CD4-positive, alpha-beta T cell (primary cell): ENCODE data around the gene IGSF6. TPM values are rescaled to one million over a fixed set of nuclear protein-coding genes. Genes with fewer than 3 reads are reported as not detected.

Source experiments
- ATAC-seq: fragments of 200-7000 bp; cut with Tn5 transposase; one replicate; pipeline ENCODE4 v1.10.0; 2022; ENCODE audit warnings: mild to moderate bottlenecking; ENCODE audit not compliant: poor library complexity
- CTCF ChIA-PET: fragments of 350-600 bp; sonication (Branson Sonifier 250); formaldehyde crosslinking; loops from one replicate; lab custom pipeline; 2021; ENCODE audit warnings: antibody characterized with exemption, inconsistent platforms; lab: Charles Lee
- POLR2A ChIA-PET: fragments of 350-600 bp; sonication (Branson Sonifier 250); formaldehyde crosslinking; loops from one replicate; lab custom pipeline; 2021; ENCODE audit warnings: antibody characterized with exemption, inconsistent platforms; lab: Charles Lee
- DNase-seq, 14 experiments: peaks; one replicate each; pipeline ENCODE4 v3.0.0-alpha.2; 2013 to 2020; ENCODE audit warnings: mixed read lengths in 2 of 14
- H3K27ac ChIP-seq, 2 donors: one replicate each; pipeline versions ENCODE4 v1.5.1 to v1.7.0; 2013; ENCODE audit warnings: low read length in 2 of 2, low read depth in 1 of 2, mild to moderate bottlenecking in 1 of 2
- H3K27me3 ChIP-seq, 2 experiments: 1 replicate in 1 of 2; 2 replicates in 1 of 2; pipeline versions ENCODE4 v1.6.1 to v1.7.0; 2013; ENCODE audit warnings: low read length in 2 of 2, control low read depth in 1 of 2, mild to moderate bottlenecking in 1 of 2, moderate library complexity in 1 of 2; ENCODE audit not compliant: insufficient read depth in 2 of 2, control insufficient read depth in 1 of 2
- H3K36me3 ChIP-seq: one replicate; pipeline ENCODE4 v1.6.1; 2013; ENCODE audit warnings: low read length, control low read depth; ENCODE audit not compliant: insufficient read depth
- H3K4me1 ChIP-seq: one replicate; pipeline ENCODE4 v1.6.1; 2013; ENCODE audit warnings: low read length, control low read depth; ENCODE audit not compliant: insufficient read depth
- H3K4me3 ChIP-seq: one replicate; pipeline ENCODE4 v1.5.1; 2013; ENCODE audit warnings: mild to moderate bottlenecking, low read length, moderate library complexity
- H3K9me3 ChIP-seq, 2 experiments: 1 replicate in 1 of 2; 2 replicates in 1 of 2; pipeline versions ENCODE4 v1.6.1 to v1.7.0; 2013; ENCODE audit warnings: low read length in 2 of 2, mild to moderate bottlenecking in 2 of 2, control low read depth in 1 of 2, moderate library complexity in 1 of 2; ENCODE audit not compliant: control insufficient read depth in 1 of 2, insufficient read depth in 1 of 2
- H3K27ac Mint-ChIP-seq: one replicate; pipeline ENCODE4 v1.8.0; 2020; ENCODE audit warnings: mixed read lengths
- H3K27me3 Mint-ChIP-seq: one replicate; pipeline ENCODE4 v1.8.0; 2021; ENCODE audit warnings: mixed read lengths
- H3K36me3 Mint-ChIP-seq: one replicate; pipeline ENCODE4 v1.8.0; 2021; ENCODE audit warnings: low read depth, mixed read lengths
- H3K4me1 Mint-ChIP-seq: one replicate; pipeline ENCODE4 v1.8.0; 2021; ENCODE audit warnings: low read depth, mixed read lengths
- H3K4me3 Mint-ChIP-seq: one replicate; pipeline ENCODE4 v1.8.0; 2020; ENCODE audit warnings: mild to moderate bottlenecking, mixed read lengths
- H3K9me3 Mint-ChIP-seq: one replicate; pipeline ENCODE4 v1.8.0; 2020; ENCODE audit warnings: mixed read lengths
- intact Hi-C, 2 experiments: fragments of 100-400 bp; cut with DNase I in 1 of 2; cut with micrococcal nuclease in 1 of 2; formaldehyde crosslinking; loops; one replicate each; pipeline versions ENCODE4 v1.15.1 to v1.9.0; 2023 to 2025; cut with DNase I, micrococcal nuclease
- total RNA-seq, 174 experiments: library from RNA in 2 of 174; stranded (reverse) in 2 of 174; gene quantifications; one replicate each; pipeline ENCODE4 v1.2.3 and lab custom pipeline; 2021 to 2026
- TF ChIP-seq, protein P1 (sequence below): fragments of 200-600 bp; IDR thresholded peaks from one replicate; pipeline ENCODE4 v1.8.0; 2022; ENCODE audit warnings: antibody characterized with exemption, mild to moderate bottlenecking

The IGSF6 gene
- total RNA-seq, 2 experiments from 2014 or later, result 0.31 to 0.77 TPM

DNA sequence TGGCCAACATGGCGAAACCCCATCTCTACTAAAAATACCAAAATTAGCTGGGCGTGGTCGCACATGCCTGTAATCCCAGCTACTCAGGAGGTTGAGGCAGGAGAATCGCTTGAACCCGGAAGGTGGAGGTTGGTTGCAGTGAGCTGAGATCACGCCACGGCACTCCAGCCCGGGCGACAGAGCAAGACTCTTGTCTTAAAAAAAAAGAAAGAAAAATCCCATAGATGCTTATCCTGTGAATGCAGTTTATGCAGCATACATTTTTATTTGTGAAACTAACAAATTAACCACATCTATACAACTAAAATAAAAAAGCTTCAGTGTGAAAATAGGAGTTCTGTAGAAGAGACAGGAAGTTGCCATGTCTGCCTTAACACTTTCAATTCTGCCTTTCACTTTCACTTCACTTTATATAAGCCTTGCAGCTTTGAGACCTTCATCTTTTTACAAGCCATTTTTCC lies 7.1 kb downstream of the IGSF6 start:
- ChIA-PET CTCF (interaction anchor here (12.8 kb wide), 1 partner anchor 11 kb away, joined by 90 read pairs; no protein-coding TSS in a partner anchor), POLR2A (interaction anchor here (0.7 to 2.3 kb wide), 18 partner anchors 8 to 546 kb away, joined by 3 to 22 read pairs (median 4); partner anchors contain the start of gene METTL9)
- Histone ChIP-seq H3K27me3 (no peaks in the 10 kb centered on the region), H3K4me3 (peak overlapping the region; percentile 54), H3K36me3 (no peaks in the 10 kb centered on the region), H3K4me1 (peaks cover 53% of the 10 kb centered on the region), H3K27ac (peak overlapping the region; percentile 66 to 82), H3K9me3 (no peaks in the 10 kb centered on the region)
- peak; percentile 57 for ATAC-seq
- Mint-ChIP-seq H3K27ac (peak overlapping the region; percentile 91), H3K36me3 (peaks cover 4% of the 10 kb centered on the region), H3K4me3 (peak overlapping the region; percentile 81), H3K27me3 (no peaks in the 10 kb centered on the region), H3K9me3 (no peaks in the 10 kb centered on the region), H3K4me1 (peaks cover 58% of the 10 kb centered on the region)
- intact Hi-C loops, result loop anchor here (1.0 to 10.0 kb wide), 3 partner anchors 46 to 650 kb away; partner anchors contain the start of genes METTL9 (in 1 of the 2) and POLR3E (in 1 of the 2)
- TF ChIP-seq, protein P1, sequence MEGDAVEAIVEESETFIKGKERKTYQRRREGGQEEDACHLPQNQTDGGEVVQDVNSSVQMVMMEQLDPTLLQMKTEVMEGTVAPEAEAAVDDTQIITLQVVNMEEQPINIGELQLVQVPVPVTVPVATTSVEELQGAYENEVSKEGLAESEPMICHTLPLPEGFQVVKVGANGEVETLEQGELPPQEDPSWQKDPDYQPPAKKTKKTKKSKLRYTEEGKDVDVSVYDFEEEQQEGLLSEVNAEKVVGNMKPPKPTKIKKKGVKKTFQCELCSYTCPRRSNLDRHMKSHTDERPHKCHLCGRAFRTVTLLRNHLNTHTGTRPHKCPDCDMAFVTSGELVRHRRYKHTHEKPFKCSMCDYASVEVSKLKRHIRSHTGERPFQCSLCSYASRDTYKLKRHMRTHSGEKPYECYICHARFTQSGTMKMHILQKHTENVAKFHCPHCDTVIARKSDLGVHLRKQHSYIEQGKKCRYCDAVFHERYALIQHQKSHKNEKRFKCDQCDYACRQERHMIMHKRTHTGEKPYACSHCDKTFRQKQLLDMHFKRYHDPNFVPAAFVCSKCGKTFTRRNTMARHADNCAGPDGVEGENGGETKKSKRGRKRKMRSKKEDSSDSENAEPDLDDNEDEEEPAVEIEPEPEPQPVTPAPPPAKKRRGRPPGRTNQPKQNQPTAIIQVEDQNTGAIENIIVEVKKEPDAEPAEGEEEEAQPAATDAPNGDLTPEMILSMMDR, result no peak
- peak in 10 of 14 experiments; percentile 15 to 89 (median 40) for DNase-seq

DNA sequence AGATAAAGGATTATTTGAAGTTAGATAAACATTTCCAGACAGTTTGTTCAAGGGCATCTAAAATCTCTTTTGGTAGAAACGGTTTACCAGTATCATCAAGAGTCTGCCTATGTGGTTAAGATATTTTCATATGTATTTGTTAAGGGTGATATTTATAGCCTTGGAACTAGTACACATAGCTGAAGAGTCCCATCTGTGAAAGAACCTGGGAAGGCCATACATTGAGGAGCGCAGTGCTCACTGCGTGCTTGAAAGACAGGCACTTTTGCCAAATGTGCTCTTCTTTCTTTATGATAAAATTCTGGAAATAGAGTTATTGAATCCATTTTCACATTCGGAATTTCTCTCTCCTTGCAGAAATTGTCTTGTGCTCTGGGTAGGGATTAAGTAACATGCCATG lies 7.7 kb downstream of the IGSF6 start:
- intact Hi-C loops, result loop anchor here (1.0 to 10.0 kb wide), 4 partner anchors 45 to 1418 kb away; partner anchors contain the start of genes METTL9 (in 1 of the 2) and POLR3E (in 1 of the 2)
- Mint-ChIP-seq H3K4me3 (peak overlapping the region; percentile 81), H3K9me3 (no peaks in the 10 kb centered on the region), H3K27ac (peak overlapping the region; percentile 91), H3K36me3 (peaks cover 4% of the 10 kb centered on the region), H3K27me3 (no peaks in the 10 kb centered on the region), H3K4me1 (peaks cover 58% of the 10 kb centered on the region)
- peaks cover 52% of the 10 kb centered on the region for H3K4me1 ChIP-seq
- H3K9me3 ChIP-seq, result no peaks in the 10 kb centered on the region
- ATAC-seq, result no peak
- TF ChIP-seq, protein P1, result no peak
- H3K27me3 ChIP-seq, result no peaks in the 10 kb centered on the region
- peak overlapping the region; percentile 54 for H3K4me3 ChIP-seq
- DNase-seq, result no peak
- CTCF ChIA-PET, result interaction anchor here (12.8 kb wide), 1 partner anchor 12 kb away, joined by 90 read pairs; no protein-coding TSS in a partner anchor
- H3K27ac ChIP-seq, result peak overlapping the region; percentile 66 to 82
- no peaks in the 10 kb centered on the region for H3K36me3 ChIP-seq
- POLR2A ChIA-PET, result interaction anchor here (0.7 to 2.3 kb wide), 8 partner anchors 24 to 62 kb away, joined by 3 to 22 read pairs (median 6); partner anchors contain the start of gene METTL9

DNA sequence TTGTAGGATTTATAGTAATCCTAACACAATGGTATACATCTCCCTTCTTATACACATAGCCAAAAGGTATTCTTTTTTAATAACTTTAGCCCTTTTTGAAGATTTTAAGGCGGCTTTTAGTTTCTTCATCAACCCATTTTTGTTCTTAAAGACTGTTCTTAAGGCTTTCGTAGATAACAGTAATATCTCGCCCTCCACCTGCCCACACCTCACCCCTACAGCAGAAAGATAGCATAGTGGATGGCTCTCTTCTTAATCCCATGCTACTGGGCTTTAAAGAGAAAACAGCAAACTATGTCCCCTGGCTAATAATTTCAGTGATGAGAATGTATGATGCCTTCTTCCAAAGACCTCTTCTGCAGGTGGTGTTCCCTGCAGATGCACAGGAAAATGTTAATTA lies 8.6 kb downstream of the IGSF6 start:
- peak overlapping the region; percentile 91 for H3K27ac Mint-ChIP-seq
- H3K36me3 Mint-ChIP-seq, result peaks cover 4% of the 10 kb centered on the region
- H3K4me3 Mint-ChIP-seq, result peak overlapping the region; percentile 47
- ChIA-PET CTCF (interaction anchor here (0.8 to 12.8 kb wide), 2 partner anchors 13 to 44 kb away, joined by 3 to 90 read pairs; partner anchors contain the start of gene METTL9), POLR2A (no interaction called here)
- Histone ChIP-seq H3K27ac (no peak overlapping the region), H3K36me3 (no peaks in the 10 kb centered on the region), H3K9me3 (no peaks in the 10 kb centered on the region), H3K4me3 (no peak overlapping the region), H3K27me3 (no peaks in the 10 kb centered on the region), H3K4me1 (peaks cover 44% of the 10 kb centered on the region)
- intact Hi-C loops, result loop anchor here (2.0 to 10.0 kb wide), 3 partner anchors 547 to 1419 kb away; partner anchors contain the start of gene POLR3E (in 1 of the 2)
- no peaks in the 10 kb centered on the region for H3K9me3 Mint-ChIP-seq
- H3K27me3 Mint-ChIP-seq, result no peaks in the 10 kb centered on the region
- peaks cover 61% of the 10 kb centered on the region for H3K4me1 Mint-ChIP-seq
- TF ChIP-seq, protein P1, result no peak
- no peak for DNase-seq
- no peak for ATAC-seq
